Upper lobe of left lung (tissue), 4 donors: Measurements from ENCODE around the gene RBMS1.

Experiments used
- CTCF ChIP-seq, 6 experiments: fragments of 450-650 bp in 4 of 6; fragments of 200-600 bp in 2 of 6; sonication (generic) in 2 of 6; IDR thresholded peaks; one replicate each; pipeline ENCODE4 v1.5.1; 2016 to 2019; ENCODE audit warnings: antibody characterized with exemption in 6 of 6
- POLR2A ChIP-seq, 4 donors: fragments of 450-650 bp; IDR thresholded peaks; one replicate each; pipeline ENCODE4 v1.5.1; 2016 to 2017; ENCODE audit warnings: antibody characterized with exemption in 4 of 4, mild to moderate bottlenecking in 2 of 4
- POLR2AphosphoS5 ChIP-seq, 2 donors: sonication (generic); formaldehyde crosslinking; IDR thresholded peaks; one replicate each; pipeline ENCODE4 v1.5.1; 2017; ENCODE audit warnings: antibody characterized with exemption in 2 of 2

- TF ChIP-seq POLR2A (IDR thresholded peaks at IDR 0.05) (no peak), CTCF (IDR thresholded peaks at IDR 0.05) (no peak), POLR2AphosphoS5 (IDR thresholded peaks at IDR 0.05) (no peak)
Measured at GRCh38 chr2:160253440-160254188, 240.0 kb downstream of the RBMS1 start.
